Endothelial cell of umbilical vein (primary cell): ENCODE measurements around the gene NEK8. TPM values are rescaled to one million over a fixed set of nuclear protein-coding genes. Genes with fewer than 3 reads are reported as not detected.

Experiments
- BruUV-seq: library from RNA; stranded (reverse); fragments of 400-500 nt; replicated peaks from 2 replicates; lab custom pipeline; 2021; lab: Mats Ljungman, UMichigan
- CTCF ChIA-PET: fragments of 300-600, 350-600 bp; sonication (Branson Sonifier 250); formaldehyde crosslinking; loops from one replicate; lab custom pipeline; 2021; ENCODE audit warnings: antibody characterized with exemption, inconsistent platforms; lab: Charles Lee
- POLR2A ChIA-PET: fragments of 300-600, 350-600 bp; sonication (Branson Sonifier 250); formaldehyde crosslinking; loops from one replicate; lab custom pipeline; 2021; ENCODE audit warnings: antibody characterized with exemption, inconsistent platforms; lab: Charles Lee
- DNase-seq: peaks from one replicate; pipeline ENCODE4 v3.0.0-alpha.2; 2011; ENCODE audit warnings: low read depth, low spot score
- FAIRE-seq: peaks from 2 replicates; lab custom pipeline; 2011; peaks lifted over from hg19 to GRCh38; lab: Jason Lieb, UNC
- H2AFZ ChIP-seq: 2 replicates; pipeline ENCODE4 v1.6.0; 2012; ENCODE audit warnings: low read depth, low read length, control low read depth, inconsistent platforms
- H3K27ac ChIP-seq: 2 replicates; pipeline ENCODE4 v1.5.1; 2011; ENCODE audit warnings: low read depth, mild to moderate bottlenecking, control low read depth, low read length, moderate library complexity; ENCODE audit not compliant: insufficient read depth
- H3K27me3 ChIP-seq, 2 experiments: 2 replicates each; pipeline versions ENCODE4 v1.6.0 to v1.6.1; 2011; ENCODE audit warnings: low read length in 2 of 2, mixed read lengths in 1 of 2; ENCODE audit not compliant: control insufficient read depth in 2 of 2, insufficient read depth in 2 of 2
- H3K36me3 ChIP-seq, 2 experiments: 2 replicates in 1 of 2; 3 replicates in 1 of 2; pipeline ENCODE4 v1.5.1; 2011; ENCODE audit warnings: low read length in 2 of 2, mild to moderate bottlenecking in 1 of 2, moderate library complexity in 1 of 2; ENCODE audit not compliant: control insufficient read depth in 2 of 2, insufficient read depth in 2 of 2; ENCODE audit errors: extremely low read depth in 1 of 2
- H3K4me1 ChIP-seq: 3 replicates; pipeline ENCODE4 v1.5.1; 2011; ENCODE audit warnings: mild to moderate bottlenecking, low read length; ENCODE audit not compliant: control insufficient read depth, insufficient read depth; ENCODE audit errors: extremely low read depth
- H3K4me2 ChIP-seq: 2 replicates; pipeline ENCODE4 v1.6.1; 2011; ENCODE audit warnings: low read length, control low read depth, mixed read lengths; ENCODE audit not compliant: insufficient read depth
- H3K4me3 ChIP-seq, 3 experiments: fragments of 200-600 bp in 1 of 3; sonication (generic), shearing (Covaris generic) in 1 of 3; replicated peaks in 1 of 3; 2 replicates each; pipeline ENCODE4 v1.5.1; 2011 to 2016; ENCODE audit warnings: control low read depth in 3 of 3, low read length in 3 of 3, mild to moderate bottlenecking in 2 of 3, inconsistent platforms in 1 of 3, low read depth in 1 of 3, moderate library complexity in 1 of 3; ENCODE audit not compliant: insufficient read depth in 1 of 3
- H3K79me2 ChIP-seq: 2 replicates; pipeline ENCODE4 v1.6.0; 2012; ENCODE audit warnings: low read length, inconsistent platforms; ENCODE audit not compliant: control insufficient read depth, insufficient read depth
- H3K9ac ChIP-seq: replicated peaks from 2 replicates; pipeline ENCODE3; 2011; ENCODE audit warnings: low read length, control low read depth; ENCODE audit not compliant: insufficient read depth; ENCODE audit errors: extremely low read depth
- H3K9me1 ChIP-seq: replicated peaks from 3 replicates; pipeline ENCODE4 v1.6.0; 2011; ENCODE audit warnings: mild to moderate bottlenecking, low read length; ENCODE audit not compliant: control insufficient read depth, insufficient read depth; ENCODE audit errors: extremely low read depth
- H3K9me3 ChIP-seq: replicated peaks from 2 replicates; pipeline ENCODE4 v1.5.1; 2012; ENCODE audit warnings: low read length, inconsistent platforms; ENCODE audit not compliant: control insufficient read depth, insufficient read depth
- H4K20me1 ChIP-seq: replicated peaks from 2 replicates; pipeline ENCODE3; 2011; ENCODE audit warnings: mild to moderate bottlenecking, low read length; ENCODE audit not compliant: control insufficient read depth, insufficient read depth; ENCODE audit errors: extremely low read depth
- CTCF ChIP-seq, 2 donors: IDR thresholded peaks; 1 replicate in 1 of 2; 2 replicates in 1 of 2; pipeline ENCODE4 v1.5.1; 2011; ENCODE audit warnings: low read length in 2 of 2, mild to moderate bottlenecking in 2 of 2, moderate library complexity in 2 of 2, control low read depth in 1 of 2, inconsistent platforms in 1 of 2, low read depth in 1 of 2; ENCODE audit not compliant: insufficient read depth in 1 of 2; ENCODE audit errors: extremely low read depth in 1 of 2
- EZH2 ChIP-seq: IDR thresholded peaks from 2 replicates; pipeline ENCODE4 v1.6.1; 2012; ENCODE audit warnings: borderline replicate concordance, low read depth, mild to moderate bottlenecking, moderate library complexity, low read length, inconsistent platforms; ENCODE audit not compliant: severe bottlenecking
- FOS ChIP-seq: IDR thresholded peaks from 2 replicates; pipeline ENCODE4 v1.6.1; 2011; ENCODE audit warnings: mild to moderate bottlenecking, low read length, moderate library complexity, borderline replicate concordance; ENCODE audit not compliant: insufficient read depth
- GATA2 ChIP-seq: IDR thresholded peaks from 2 replicates; pipeline ENCODE4 v1.7.0; 2011; ENCODE audit warnings: low read depth, mild to moderate bottlenecking, moderate library complexity, mixed read lengths, low read length; ENCODE audit not compliant: insufficient read length, insufficient read depth
- JUN ChIP-seq: IDR thresholded peaks from 2 replicates; pipeline ENCODE4 v1.6.1; 2011; ENCODE audit warnings: borderline replicate concordance, low read depth; ENCODE audit not compliant: insufficient read length, insufficient read depth
- MAX ChIP-seq: IDR thresholded peaks from 2 replicates; pipeline ENCODE4 v1.6.1; 2011; ENCODE audit not compliant: insufficient read depth, insufficient read length
- MYC ChIP-seq: IDR thresholded peaks from one replicate; pipeline ENCODE4 v1.6.1; 2011; ENCODE audit warnings: mild to moderate bottlenecking, low read depth, low read length
- POLR2A ChIP-seq: IDR thresholded peaks from 2 replicates; pipeline ENCODE4 v1.6.1; 2012; ENCODE audit warnings: low read depth, mild to moderate bottlenecking, control low read depth, low read length
- POLR2AphosphoS5 ChIP-seq: IDR thresholded peaks from 2 replicates; pipeline ENCODE4 v1.6.1; 2012; ENCODE audit warnings: low read depth, mild to moderate bottlenecking, control low read depth, low read length, moderate library complexity; ENCODE audit not compliant: insufficient read depth
- dilution Hi-C: fragments of 300-500 bp; cut with MboI; formaldehyde crosslinking; loops from one replicate; pipeline ENCODE4 v1.15.0; 2019; ENCODE audit warnings: low sequenced_read_pairs; ENCODE audit not compliant: extremely low pct_ligation_motif_present
- intact Hi-C: fragments of 100-400 bp; cut with micrococcal nuclease; formaldehyde crosslinking; loops from one replicate; pipeline ENCODE4 v1.10.0; 2022
- polyA plus RNA-seq, 4 experiments: library from polyadenylated mRNA; depleted of rRNA in 3 of 4; stranded (reverse) in 3 of 4; unstranded in 1 of 4; fragments of >200 nt; gene quantifications; 2 replicates each; pipeline versions ENCODE4 v1.2.1 to v1.2.3, GENCODE V29; 2011 to 2012; ENCODE audit warnings: missing spikeins in 1 of 4
- total RNA-seq: library from RNA; stranded (reverse); gene quantifications from 2 replicates; pipeline ENCODE4 v1.2.3, GENCODE V29; 2021

Gene NEK8
- total and polyA plus RNA-seq, 2 donors (not counting 3 experiments of a cell fraction or from before 2014, with no cell fraction given) = 3.1 to 3.2 TPM

DNA sequence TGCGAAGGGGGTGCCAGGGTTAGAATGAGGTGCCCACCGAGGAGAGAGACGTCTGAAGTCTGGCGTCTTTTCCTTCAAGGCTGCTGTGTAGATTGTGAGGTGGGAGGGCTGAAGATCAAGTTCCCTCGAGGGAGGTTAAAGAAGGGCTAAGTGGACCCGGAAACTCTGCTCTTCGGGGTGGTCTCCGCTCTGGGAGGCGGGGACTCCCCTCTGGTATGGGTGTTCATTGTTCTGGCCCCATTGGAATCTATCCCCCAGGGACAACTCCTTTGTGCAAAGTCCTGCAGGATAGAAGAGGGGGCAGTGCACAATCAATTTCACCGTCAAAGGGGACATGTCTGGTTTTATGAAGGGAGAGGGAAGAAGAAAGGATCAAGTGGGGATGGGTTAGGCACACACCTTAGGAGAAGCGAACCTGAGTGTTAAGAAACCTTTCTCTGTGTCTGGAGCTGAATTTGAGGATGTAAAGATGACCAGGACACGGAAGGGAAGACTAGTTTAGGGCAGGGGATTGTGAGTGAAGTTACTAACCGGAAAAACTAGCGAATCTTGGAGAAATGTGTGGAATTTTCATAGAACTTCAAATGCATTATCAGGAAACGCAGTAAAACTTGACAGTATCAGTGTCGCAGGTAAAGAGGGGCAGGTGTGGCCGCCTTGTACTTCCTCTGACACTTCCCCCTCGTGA, 10.1 kb upstream of the NEK8 start:
- H3K4me1 ChIP-seq = peaks cover 38% of the 10 kb centered on the region
- CTCF ChIA-PET = interaction anchor here (2.1 kb wide), 1 partner anchor 72 kb away, joined by 10 read pairs; no protein-coding TSS in a partner anchor
- H3K4me2 ChIP-seq = peak overlapping the region; percentile 31
- peak overlapping the region; percentile 63 for H2AFZ ChIP-seq
- DNase-seq (no peak), FAIRE-seq (no peak)
- peak overlapping the region; percentile 58 for H3K27ac ChIP-seq
- H3K9me3 ChIP-seq = no peaks in the 10 kb centered on the region
- intact Hi-C loops (loop anchor here (1.0 to 5.0 kb wide), 4 partner anchors 7 to 234 kb away; partner anchors contain the start of genes BLTP2 and PROCA1), dilution Hi-C loops (no loop called here)
- peak overlapping the region; percentile 22 for H3K9ac ChIP-seq
- H3K36me3 ChIP-seq = peaks cover 16 to 21% of the 10 kb centered on the region in 2 experiments
- POLR2A ChIA-PET = no interaction called here
- no TSS peak for BruUV-seq
- TF ChIP-seq MAX (no peak), EZH2 (no peak), POLR2A (no peak), POLR2AphosphoS5 (no peak), MYC (no peak), GATA2 (no peak), JUN (no peak), FOS (no peak), CTCF (IDR thresholded peaks at IDR 0.05; ENCODE audit: extremely low read depth in 1 of 2, insufficient read depth in 1 of 2, low read depth in 1 of 2, low read length in 2 of 2) (no peak)
- H4K20me1 ChIP-seq = no peaks in the 10 kb centered on the region
- no peak overlapping the region for H3K4me3 ChIP-seq
- peaks cover 42% of the 10 kb centered on the region for H3K79me2 ChIP-seq
- no peaks in the 10 kb centered on the region for H3K27me3 ChIP-seq
- no peaks in the 10 kb centered on the region for H3K9me1 ChIP-seq
